ENCODE results near the gene SEC14L2. TPM values are rescaled to one million over a fixed set of nuclear protein-coding genes. Genes with fewer than 3 reads are reported as not detected.

The SEC14L2 gene
- total RNA-seq, 1 donor from 2014 or later: 0.40 TPM

DNA sequence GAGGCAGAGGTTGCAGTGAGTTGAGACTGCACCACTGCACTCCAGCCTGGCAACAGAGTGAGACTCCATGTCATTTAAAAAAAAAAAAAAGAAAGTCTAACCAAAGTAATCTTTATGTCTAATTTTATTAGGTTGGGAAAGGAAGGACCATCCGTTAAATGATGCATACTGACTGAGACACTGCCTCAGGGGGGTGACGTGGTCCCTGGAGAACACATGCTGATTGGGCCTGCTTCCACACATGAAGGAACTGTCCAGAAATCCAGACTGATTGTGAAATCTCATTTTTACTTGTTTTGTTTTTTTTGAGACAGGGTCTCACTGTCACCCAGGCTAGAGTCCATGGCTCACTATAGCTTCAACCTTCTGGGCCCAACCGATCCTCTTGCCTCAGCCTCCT is 45.6 kb upstream of the SEC14L2 start:
- H3K27ac Mint-ChIP-seq: no peak overlapping the region
- TF ChIP-seq, protein P1, sequence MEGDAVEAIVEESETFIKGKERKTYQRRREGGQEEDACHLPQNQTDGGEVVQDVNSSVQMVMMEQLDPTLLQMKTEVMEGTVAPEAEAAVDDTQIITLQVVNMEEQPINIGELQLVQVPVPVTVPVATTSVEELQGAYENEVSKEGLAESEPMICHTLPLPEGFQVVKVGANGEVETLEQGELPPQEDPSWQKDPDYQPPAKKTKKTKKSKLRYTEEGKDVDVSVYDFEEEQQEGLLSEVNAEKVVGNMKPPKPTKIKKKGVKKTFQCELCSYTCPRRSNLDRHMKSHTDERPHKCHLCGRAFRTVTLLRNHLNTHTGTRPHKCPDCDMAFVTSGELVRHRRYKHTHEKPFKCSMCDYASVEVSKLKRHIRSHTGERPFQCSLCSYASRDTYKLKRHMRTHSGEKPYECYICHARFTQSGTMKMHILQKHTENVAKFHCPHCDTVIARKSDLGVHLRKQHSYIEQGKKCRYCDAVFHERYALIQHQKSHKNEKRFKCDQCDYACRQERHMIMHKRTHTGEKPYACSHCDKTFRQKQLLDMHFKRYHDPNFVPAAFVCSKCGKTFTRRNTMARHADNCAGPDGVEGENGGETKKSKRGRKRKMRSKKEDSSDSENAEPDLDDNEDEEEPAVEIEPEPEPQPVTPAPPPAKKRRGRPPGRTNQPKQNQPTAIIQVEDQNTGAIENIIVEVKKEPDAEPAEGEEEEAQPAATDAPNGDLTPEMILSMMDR (IDR thresholded peaks at IDR 0.05): no peak
- ChIA-PET POLR2A (interaction anchor here (1.1 kb wide), 1 partner anchor 24 kb away, joined by 3 read pairs; the partner anchor contains the start of gene TBC1D10A), CTCF (interaction anchor here (0.8 kb wide), 1 partner anchor 64 kb away, joined by 3 read pairs; no protein-coding TSS in a partner anchor)
- DNase-seq (no peak), ATAC-seq (ENCODE audit: low read depth) (no peak)
- peaks cover 64% of the 10 kb centered on the region for H3K4me1 Mint-ChIP-seq
- intact Hi-C loops (cut with micrococcal nuclease): no loop called here
- no peaks in the 10 kb centered on the region for H3K27me3 Mint-ChIP-seq
- H3K9me3 Mint-ChIP-seq: no peaks in the 10 kb centered on the region
- H3K36me3 Mint-ChIP-seq (ENCODE audit: low read depth): peaks cover 75% of the 10 kb centered on the region
- no peak overlapping the region for H3K4me3 Mint-ChIP-seq

DNA sequence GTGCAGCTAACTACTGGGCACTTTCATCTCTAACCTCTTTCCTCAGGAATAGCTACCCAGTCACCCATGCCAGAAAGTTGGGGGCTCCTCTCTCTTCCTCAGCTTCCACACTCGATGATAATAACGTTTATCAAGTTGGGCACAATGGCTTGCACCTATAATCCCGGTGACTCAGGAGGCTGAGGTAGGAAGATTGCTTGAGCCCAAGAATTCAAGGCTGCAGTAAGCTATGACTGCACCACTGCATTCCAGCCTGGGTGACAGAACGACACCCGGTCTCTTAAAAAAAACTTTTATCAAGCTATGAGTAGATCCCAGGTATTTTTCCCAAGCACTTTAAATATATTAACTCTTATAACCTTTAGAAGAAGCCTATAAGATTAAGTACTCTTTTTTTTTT is 42.2 kb upstream of the SEC14L2 start:
- no peak for DNase-seq
- Mint-ChIP-seq H3K27me3 (no peaks in the 10 kb centered on the region), H3K27ac (peak overlapping the region; percentile 30), H3K36me3 (ENCODE audit: low read depth) (peaks cover 56% of the 10 kb centered on the region), H3K9me3 (no peaks in the 10 kb centered on the region), H3K4me3 (peak overlapping the region; percentile 92), H3K4me1 (peaks cover 58% of the 10 kb centered on the region)
- TF ChIP-seq, protein P1 (IDR thresholded peaks at IDR 0.05): no peak
- intact Hi-C loops (cut with micrococcal nuclease): loop anchor here (5.0 kb wide), 1 partner anchor 1138 kb away; no protein-coding TSS in a partner anchor
- CTCF ChIA-PET: interaction anchor here (3.2 kb wide), 1 partner anchor 67 kb away, joined by 11 read pairs; no protein-coding TSS in a partner anchor
- POLR2A ChIA-PET: interaction anchor here (1.0 kb wide), 1 partner anchor 65 kb away, joined by 4 read pairs; no protein-coding TSS in a partner anchor
- ATAC-seq (ENCODE audit: low read depth): no peak

DNA sequence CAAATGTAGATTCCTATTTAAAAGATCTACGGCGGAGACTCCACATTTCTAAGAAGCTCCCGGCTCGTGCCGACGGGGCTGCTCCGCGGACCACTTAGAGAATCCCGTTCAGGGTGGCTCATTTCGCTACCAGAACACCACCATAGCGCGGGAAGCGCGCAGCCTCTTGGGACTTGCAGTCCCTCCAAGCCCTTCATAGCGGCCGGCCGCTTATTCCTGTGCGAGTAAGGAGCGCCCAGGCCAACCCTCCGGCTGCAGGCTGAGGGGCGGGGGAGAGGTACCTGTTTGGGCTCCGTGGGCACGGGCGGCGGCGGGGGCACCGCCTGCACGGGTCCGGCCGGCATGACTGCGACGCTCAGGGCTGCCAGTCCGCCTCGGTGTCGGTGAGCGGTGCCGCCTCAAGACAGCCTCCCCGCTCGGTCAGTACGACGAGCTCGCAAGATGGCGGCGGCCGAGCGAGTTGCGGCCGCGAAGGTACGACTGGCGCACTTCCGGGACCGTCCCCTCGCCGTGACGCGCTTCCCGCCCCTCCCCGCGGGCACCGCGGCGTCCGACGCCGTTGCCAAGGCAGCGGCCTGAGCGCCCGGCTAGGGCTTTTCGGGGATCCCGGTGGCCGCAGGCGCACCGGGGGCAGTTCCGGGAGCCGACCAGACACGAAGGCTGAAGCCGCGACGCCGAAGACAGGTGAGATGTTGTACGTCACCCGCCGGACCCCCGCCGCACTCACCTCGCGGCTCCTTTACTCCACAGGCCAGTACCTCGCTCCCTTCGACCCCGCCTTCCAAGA is 40.2 kb upstream of the SEC14L2 start, which contains the start of the genes CCDC157 and SF3A1:
CCDC157 (plus strand) TSS at position 559 of the 787 bp plus-strand sequence. CDS start 8,994 bp downstream, outside the sequence.
SF3A1 (minus strand) TSS at position 446 of the 787 bp plus-strand sequence; CDS start at position 344, 102 bp downstream.
- DNase-seq (peak; percentile 88), ATAC-seq (ENCODE audit: low read depth) (peak; percentile 86)
- Mint-ChIP-seq H3K27ac (peak within 1 kb of the TSS; percentile 76), H3K27me3 (no peaks in the 10 kb centered on the region), H3K4me3 (peak within 1 kb of the TSS; percentile 92), H3K4me1 (peaks cover 43% of the 10 kb centered on the region), H3K36me3 (ENCODE audit: low read depth) (peaks cover 37% of the 10 kb centered on the region), H3K9me3 (no peaks in the 10 kb centered on the region)
- intact Hi-C loops (cut with micrococcal nuclease): loop anchor here (1.0 to 5.0 kb wide), 7 partner anchors 29 to 1136 kb away; partner anchors contain the start of genes CASTOR1, OSM and RNF215
- CTCF ChIA-PET: interaction anchor here (0.9 to 2.1 kb wide), 3 partner anchors 31 to 68 kb away, joined by 4 to 34 read pairs (median 5); partner anchors contain the start of genes CASTOR1 and RNF215
- TF ChIP-seq, protein P1 (IDR thresholded peaks at IDR 0.05): no peak
- POLR2A ChIA-PET: interaction anchor here (0.6 to 2.7 kb wide), 17 partner anchors 22 to 968 kb away, joined by 3 to 68 read pairs (median 5); partner anchors contain the start of genes AP1B1, CASTOR1, MTFP1 and OSM

DNA sequence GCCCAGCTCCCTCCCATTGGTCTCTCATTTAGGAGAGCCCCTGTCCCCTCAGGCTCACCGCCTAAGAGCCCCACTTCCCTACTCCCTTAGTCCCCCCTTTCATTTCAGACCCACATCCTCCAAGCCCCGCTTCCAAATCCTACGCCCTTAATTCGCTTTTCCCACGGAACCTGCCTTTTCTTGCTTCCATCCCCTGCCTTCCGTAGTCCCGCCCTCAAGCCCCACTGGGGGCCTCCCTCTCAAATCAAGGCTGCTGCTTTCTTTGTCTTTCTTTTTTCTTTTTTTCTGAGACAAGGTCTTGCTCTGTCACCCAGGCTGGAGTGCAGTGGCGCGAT is 39.6 kb upstream of the SEC14L2 start:
- Mint-ChIP-seq H3K27ac (peak overlapping the region; percentile 74), H3K4me3 (peak overlapping the region; percentile 92), H3K36me3 (ENCODE audit: low read depth) (peaks cover 32% of the 10 kb centered on the region), H3K9me3 (no peaks in the 10 kb centered on the region), H3K27me3 (no peaks in the 10 kb centered on the region), H3K4me1 (peaks cover 42% of the 10 kb centered on the region)
- ChIA-PET CTCF (interaction anchor here (0.9 to 2.1 kb wide), 3 partner anchors 30 to 69 kb away, joined by 4 to 34 read pairs (median 5); partner anchors contain the start of genes CASTOR1 and RNF215), POLR2A (interaction anchor here (0.6 to 2.7 kb wide), 14 partner anchors 30 to 803 kb away, joined by 3 to 68 read pairs (median 10); partner anchors contain the start of genes CASTOR1, MTFP1, OSM and PES1)
- intact Hi-C loops (cut with micrococcal nuclease): loop anchor here (1.0 to 5.0 kb wide), 2 partner anchors 30 to 1135 kb away; partner anchors contain the start of gene RNF215
- DNase-seq: no peak
- TF ChIP-seq, protein P1 (IDR thresholded peaks at IDR 0.05): no peak
- peak; percentile 4 for ATAC-seq (ENCODE audit: low read depth)
